Epithelial cell of proximal tubule (primary cell): ENCODE data around the gene PDE1C. TPM values are rescaled to one million over a fixed set of nuclear protein-coding genes. Genes with fewer than 3 reads are reported as not detected.

Experiments
- DNase-seq: peaks from one replicate; pipeline ENCODE4 v3.0.0-alpha.2; 2011; ENCODE audit warnings: low read depth
- H3K4me3 ChIP-seq: 2 replicates; pipeline ENCODE4 v1.5.1; 2011; ENCODE audit warnings: low read depth, mild to moderate bottlenecking, low read length
- total RNA-seq: library from RNA; depleted of rRNA; stranded (reverse); fragments of >200 nt; gene quantifications from 2 replicates; pipeline ENCODE4 v1.2.3, GENCODE V29; 2015
- TF ChIP-seq, protein P1 (sequence below): conservative IDR thresholded peaks from 2 replicates; pipeline ENCODE4 v1.5.1; 2012; ENCODE audit warnings: low read depth, mild to moderate bottlenecking, low read length

The PDE1C gene
- total RNA-seq, 1 donor from 2014 or later, result 5.9 TPM

DNA sequence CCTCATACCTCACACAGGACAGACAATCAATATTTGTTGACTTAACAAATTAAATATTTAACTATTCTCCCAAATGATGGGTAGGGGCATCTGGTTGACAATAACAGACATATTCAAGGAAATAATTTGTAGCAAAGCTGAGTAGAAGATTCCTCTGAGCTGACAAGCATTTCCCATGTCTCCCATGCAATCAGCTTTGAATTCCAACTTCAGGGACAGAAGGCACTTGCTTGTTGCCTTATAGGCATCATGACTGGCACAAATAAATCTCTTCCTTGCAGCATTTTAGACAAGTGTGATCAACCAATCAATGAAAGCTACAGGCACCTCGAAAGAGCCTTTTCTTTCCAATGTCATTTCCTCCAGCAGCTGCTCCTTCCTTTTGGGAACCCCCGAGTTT lies 146.0 kb downstream of the PDE1C start:
- H3K4me3 ChIP-seq, result no peak overlapping the region
- DNase-seq, result no peak
- TF ChIP-seq, protein P1, sequence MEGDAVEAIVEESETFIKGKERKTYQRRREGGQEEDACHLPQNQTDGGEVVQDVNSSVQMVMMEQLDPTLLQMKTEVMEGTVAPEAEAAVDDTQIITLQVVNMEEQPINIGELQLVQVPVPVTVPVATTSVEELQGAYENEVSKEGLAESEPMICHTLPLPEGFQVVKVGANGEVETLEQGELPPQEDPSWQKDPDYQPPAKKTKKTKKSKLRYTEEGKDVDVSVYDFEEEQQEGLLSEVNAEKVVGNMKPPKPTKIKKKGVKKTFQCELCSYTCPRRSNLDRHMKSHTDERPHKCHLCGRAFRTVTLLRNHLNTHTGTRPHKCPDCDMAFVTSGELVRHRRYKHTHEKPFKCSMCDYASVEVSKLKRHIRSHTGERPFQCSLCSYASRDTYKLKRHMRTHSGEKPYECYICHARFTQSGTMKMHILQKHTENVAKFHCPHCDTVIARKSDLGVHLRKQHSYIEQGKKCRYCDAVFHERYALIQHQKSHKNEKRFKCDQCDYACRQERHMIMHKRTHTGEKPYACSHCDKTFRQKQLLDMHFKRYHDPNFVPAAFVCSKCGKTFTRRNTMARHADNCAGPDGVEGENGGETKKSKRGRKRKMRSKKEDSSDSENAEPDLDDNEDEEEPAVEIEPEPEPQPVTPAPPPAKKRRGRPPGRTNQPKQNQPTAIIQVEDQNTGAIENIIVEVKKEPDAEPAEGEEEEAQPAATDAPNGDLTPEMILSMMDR, result no peak

DNA sequence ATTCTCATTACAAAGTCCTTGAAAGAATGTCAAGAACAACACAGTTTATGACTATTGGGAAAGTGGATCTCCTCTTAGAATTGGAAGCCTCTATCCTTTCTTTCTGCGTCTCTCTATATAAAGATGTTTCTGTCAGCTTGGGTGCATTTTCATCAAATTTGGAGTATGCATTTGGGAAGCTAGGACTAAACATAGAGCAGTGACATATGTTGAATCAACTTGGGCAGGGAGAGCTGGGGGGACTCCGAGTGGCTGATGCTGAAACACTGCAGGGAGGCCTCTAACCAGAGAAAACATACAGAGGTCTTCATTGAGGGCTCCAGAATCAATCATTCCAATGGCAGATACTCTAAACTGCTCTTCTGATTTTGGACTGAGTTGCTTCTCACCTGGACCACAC lies 147.4 kb downstream of the PDE1C start:
- no peak overlapping the region for H3K4me3 ChIP-seq
- DNase-seq, result no peak
- TF ChIP-seq, protein P1, result no peak

DNA sequence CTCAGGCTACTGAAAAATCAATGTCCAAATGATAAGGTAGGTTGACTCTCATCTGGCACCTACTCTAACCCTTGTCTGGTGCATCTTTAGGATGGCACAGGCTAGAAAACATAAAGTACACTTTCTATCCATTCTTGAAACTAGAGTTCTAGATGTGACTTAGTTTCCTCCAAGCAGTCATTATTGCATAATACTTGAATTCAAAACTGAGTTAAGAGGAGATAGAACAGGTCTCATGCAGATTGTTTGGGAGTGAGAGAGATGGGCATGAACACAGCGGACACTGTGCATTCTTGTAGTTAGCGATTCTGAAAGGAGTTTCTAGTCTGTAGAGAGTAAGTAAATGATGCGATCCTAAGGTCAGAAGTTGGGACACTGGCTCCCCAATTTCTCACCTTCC lies 149.2 kb downstream of the PDE1C start:
- TF ChIP-seq, protein P1, result no peak
- no peak overlapping the region for H3K4me3 ChIP-seq
- DNase-seq, result no peak

DNA sequence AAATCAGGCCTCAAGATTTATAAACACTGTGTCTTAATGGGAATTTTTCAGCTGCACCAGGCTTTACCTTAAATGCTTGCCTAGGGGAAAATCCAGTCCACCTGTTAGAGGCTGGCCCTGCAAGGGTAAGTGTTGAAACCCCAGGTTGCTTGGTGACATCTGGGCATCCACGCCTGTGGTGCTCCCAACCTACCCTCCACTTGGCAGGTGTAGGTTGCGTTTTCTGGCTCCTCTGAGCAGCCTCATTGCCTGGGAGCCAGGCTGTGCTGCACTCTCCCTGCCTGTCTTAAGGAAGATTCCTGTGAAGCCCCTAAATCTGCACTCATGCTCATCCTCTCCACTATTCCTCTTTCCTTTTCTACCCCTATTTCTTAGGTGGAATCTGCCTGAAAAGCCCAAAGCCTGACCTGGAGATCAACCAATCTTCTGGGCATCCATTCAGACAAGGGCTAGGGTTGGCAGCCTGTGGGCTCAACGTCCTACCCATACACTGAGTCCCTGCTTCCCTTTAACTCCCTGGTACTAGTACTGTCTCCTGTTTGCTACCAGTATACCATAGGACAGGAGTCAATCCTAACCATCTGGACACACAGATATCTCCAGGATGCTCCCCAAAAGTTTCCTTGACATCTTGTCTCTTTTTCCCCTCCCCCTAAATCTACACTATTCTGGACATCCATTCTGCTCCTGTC lies 150.4 kb downstream of the PDE1C start:
- no peak overlapping the region for H3K4me3 ChIP-seq
- TF ChIP-seq, protein P1, result no peak
- DNase-seq, result no peak

DNA sequence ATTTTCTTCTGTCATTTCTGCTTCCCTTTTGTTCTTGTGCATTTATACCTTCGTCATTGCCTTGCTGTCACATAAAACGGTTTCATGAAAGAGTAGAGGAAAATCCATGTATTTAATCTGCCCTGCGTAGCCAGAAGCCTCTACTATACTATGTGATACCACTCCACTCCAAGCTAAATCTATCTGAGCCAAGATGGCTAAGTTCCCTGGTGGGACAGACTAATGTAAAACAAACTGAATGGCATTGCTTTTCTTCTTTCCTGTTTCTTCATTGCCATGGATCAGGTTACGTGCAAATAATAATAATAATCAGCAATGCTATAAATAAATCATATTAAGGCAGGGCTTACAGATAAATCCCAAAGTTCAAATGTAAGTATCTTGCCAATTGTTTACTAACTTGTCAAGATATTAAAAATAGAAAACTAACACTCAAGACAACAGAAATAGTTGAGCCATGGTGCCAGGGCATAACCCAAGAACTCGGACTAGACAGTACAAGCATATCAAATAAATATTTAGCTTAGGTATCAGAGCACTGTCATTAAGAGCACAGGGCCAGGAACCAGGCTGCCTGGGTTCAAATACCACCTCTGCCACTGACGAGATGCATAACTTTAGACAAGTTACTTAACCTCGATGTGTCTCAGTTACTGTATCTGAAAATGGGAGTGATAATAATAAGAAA lies 151.4 kb downstream of the PDE1C start:
- TF ChIP-seq, protein P1, result no peak
- no peak overlapping the region for H3K4me3 ChIP-seq
- DNase-seq, result no peak

DNA sequence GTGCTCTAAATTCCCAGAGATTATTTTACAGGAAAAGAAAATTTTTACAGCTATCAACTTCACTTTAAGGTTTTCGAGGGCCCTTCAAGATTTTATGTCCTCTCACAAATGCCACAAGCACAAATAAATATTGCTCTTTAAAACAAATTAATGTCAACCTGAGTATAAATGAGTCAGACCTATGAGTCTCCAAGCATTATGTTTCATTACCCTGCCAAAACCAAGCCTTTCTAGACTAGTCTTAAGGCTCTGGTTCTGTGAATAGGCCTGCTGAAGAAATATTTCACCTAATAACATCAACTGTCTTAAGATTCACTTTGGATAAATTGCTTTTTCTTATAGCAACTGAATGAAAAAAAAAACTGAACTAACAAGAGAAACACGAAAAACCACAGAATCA lies 153.0 kb downstream of the PDE1C start:
- no peak overlapping the region for H3K4me3 ChIP-seq
- TF ChIP-seq, protein P1, result no peak
- DNase-seq, result no peak

DNA sequence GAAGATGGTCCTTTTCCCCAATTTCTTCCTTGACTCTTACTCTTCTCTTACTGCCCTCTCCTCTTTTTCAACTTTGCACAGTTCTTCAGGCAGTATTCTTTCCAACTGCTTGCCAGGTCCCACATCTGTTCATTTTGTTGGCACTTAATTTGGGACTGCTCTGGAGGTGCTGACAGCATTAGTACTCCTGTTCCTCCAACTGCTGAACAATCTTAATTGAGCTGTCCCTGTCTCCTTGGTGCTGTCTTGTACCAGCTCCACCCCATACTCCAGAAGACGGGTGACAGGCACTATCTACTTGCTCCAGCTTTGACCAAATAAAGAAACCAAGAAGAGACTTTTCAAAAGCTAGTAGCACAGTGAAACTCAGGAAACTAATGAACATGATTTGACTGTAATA lies 160.0 kb downstream of the PDE1C start:
- DNase-seq, result no peak
- TF ChIP-seq, protein P1, result no peak
- no peak overlapping the region for H3K4me3 ChIP-seq
